ENCODE data around the gene TSPO.
"Not testable (repeated sequence)": the region's sequence is repeated elsewhere in the genome, so short reads cannot be mapped to it uniquely, and the experiment has no call there.

TSPO gene

GRCh38 chr22:43131773-43132501 lies 19.4 kb upstream of the TSPO start:
- no peak for DNase-seq (ENCODE audit: low read depth)

- no peak for DNase-seq (ENCODE audit: low read depth)
These were observed 18.0 kb upstream of the TSPO start for GRCh38 chr22:43133401-43133800.

- no peak for DNase-seq (ENCODE audit: low read depth)
These were observed 16.8 kb upstream of the TSPO start for GRCh38 chr22:43134553-43134952.

- DNase-seq (ENCODE audit: low read depth): no peak
These were observed 15.8 kb upstream of the TSPO start for GRCh38 chr22:43135565-43135964.

GRCh38 chr22:43136255-43136654 lies 15.1 kb upstream of the TSPO start:
- peak; percentile 18 for DNase-seq (ENCODE audit: low read depth)

- DNase-seq (ENCODE audit: low read depth): no peak
These were observed 14.6 kb upstream of the TSPO start for GRCh38 chr22:43136801-43137200.

- peak; percentile 70 for DNase-seq (ENCODE audit: low read depth)
These were observed 8.3 kb upstream of the TSPO start, which contains the start of gene MCAT for GRCh38 chr22:43142880-43143562. TSS of gene MCAT (minus strand) at chr22:43143398. CDS start at chr22:43143348, 50 bp downstream.

- no peak for DNase-seq (ENCODE audit: low read depth)
These were observed 6.4 kb upstream of the TSPO start for GRCh38 chr22:43144949-43145348.

GRCh38 chr22:43145371-43145770 lies 6.0 kb upstream of the TSPO start:
- not testable (repeated sequence) for DNase-seq (ENCODE audit: low read depth)

- not testable (repeated sequence) for DNase-seq (ENCODE audit: low read depth)
These were observed 5.0 kb upstream of the TSPO start for GRCh38 chr22:43146332-43146731.

- no peak for DNase-seq (ENCODE audit: low read depth)
These were observed 3.5 kb upstream of the TSPO start for GRCh38 chr22:43147821-43148220.

GRCh38 chr22:43148581-43148980 lies 2.8 kb upstream of the TSPO start:
- no peak for DNase-seq (ENCODE audit: low read depth)

GRCh38 chr22:43150731-43151206 lies 590 bp upstream of the TSPO start:
- no peak for DNase-seq (ENCODE audit: low read depth)

- no peak for DNase-seq (ENCODE audit: low read depth)
These were observed 621 bp downstream of the TSPO start for GRCh38 chr22:43152003-43152356.

- peak; percentile 36 for DNase-seq (ENCODE audit: low read depth)
These were observed 1.2 kb downstream of the TSPO start for GRCh38 chr22:43152357-43153071.

- DNase-seq (ENCODE audit: low read depth): no peak
These were observed 2.5 kb downstream of the TSPO start for GRCh38 chr22:43153899-43154298.

GRCh38 chr22:43154887-43155536 lies 3.7 kb downstream of the TSPO start:
- DNase-seq (ENCODE audit: low read depth): no peak

- no peak for DNase-seq (ENCODE audit: low read depth)
These were observed 4.4 kb downstream of the TSPO start for GRCh38 chr22:43155789-43156188.

GRCh38 chr22:43156413-43156812 lies 5.1 kb downstream of the TSPO start:
- no peak for DNase-seq (ENCODE audit: low read depth)

- DNase-seq (ENCODE audit: low read depth): no peak
These were observed 6.7 kb downstream of the TSPO start for GRCh38 chr22:43157874-43158546.

- no peak for DNase-seq (ENCODE audit: low read depth)
These were observed 7.6 kb downstream of the TSPO start for GRCh38 chr22:43158778-43159483.

Measured in stimulated activated CD4-positive, alpha-beta T cell treated with anti-CD3 and anti-CD28 coated beads, Interleukin-2, amount 100 ng/mL, for 4 hours (primary cell).